Brain microvascular endothelial cell (primary cell): ENCODE data around the gene LHFPL6.

Experiments used
- DNase-seq: peaks from one replicate; pipeline ENCODE4 v3.0.0-alpha.2; 2020
- H3K27ac ChIP-seq: fragments of 250-450 bp; sonication (Bioruptor Pico); 2 replicates; pipeline ENCODE4 v1.5.1; 2020; ENCODE audit warnings: mild to moderate bottlenecking, moderate library complexity
- H3K27me3 ChIP-seq: fragments of 250-450 bp; sonication (Bioruptor Pico); replicated peaks from 2 replicates; pipeline ENCODE4 v1.5.1; 2020; ENCODE audit warnings: mild to moderate bottlenecking
- H3K36me3 ChIP-seq: fragments of 250-450 bp; sonication (Bioruptor Pico); replicated peaks from 2 replicates; pipeline ENCODE4 v1.5.1; 2020; ENCODE audit warnings: mild to moderate bottlenecking
- H3K4me3 ChIP-seq: 2 replicates; pipeline ENCODE4 v1.5.1; 2011; ENCODE audit warnings: low read depth, mild to moderate bottlenecking, control low read depth, low read length, moderate library complexity
- CTCF ChIP-seq: IDR thresholded peaks from 2 replicates; pipeline ENCODE4 v1.5.1; 2011; ENCODE audit warnings: low read depth, mild to moderate bottlenecking, moderate library complexity, low read length, control low read depth, inconsistent platforms; ENCODE audit errors: missing control alignments
- in situ Hi-C: cut with HindIII; loops from 2 replicates; pipeline ENCODE4 v1.10.0; 2017; ENCODE audit warnings: low sequenced_read_pairs, low pct_ligation_motif_present

Gene LHFPL6

GRCh38 chr13:39506559-39507390 is 96.2 kb downstream of the LHFPL6 start:
- peak; percentile 24 for DNase-seq
- Histone ChIP-seq H3K27me3 (no peaks in the 10 kb centered on the region), H3K4me3 (no peak overlapping the region), H3K36me3 (no peaks in the 10 kb centered on the region), H3K27ac (no peak overlapping the region)
- no peak for TF ChIP-seq CTCF
- in situ Hi-C loops, result no loop called here

- in situ Hi-C loops, result no loop called here
- TF ChIP-seq CTCF, result no peak
- DNase-seq, result no peak
Observed at GRCh38 chr13:39505151-39505550, 97.8 kb downstream of the LHFPL6 start.

GRCh38 chr13:39503048-39503447 is 99.9 kb downstream of the LHFPL6 start:
- TF ChIP-seq CTCF, result no peak
- Histone ChIP-seq H3K4me3 (no peak overlapping the region), H3K36me3 (no peaks in the 10 kb centered on the region), H3K27ac (no peak overlapping the region), H3K27me3 (no peaks in the 10 kb centered on the region)
- DNase-seq, result no peak
- in situ Hi-C loops, result no loop called here

More at GRCh38 chr13:39505151-39505550, 97.8 kb downstream of the LHFPL6 start:
- no peak overlapping the region for H3K27ac ChIP-seq
- H3K36me3 ChIP-seq, result no peaks in the 10 kb centered on the region
- no peaks in the 10 kb centered on the region for H3K27me3 ChIP-seq
- H3K4me3 ChIP-seq, result no peak overlapping the region

GRCh38 chr13:39501702-39502324 is 101.2 kb downstream of the LHFPL6 start:
- no peak for TF ChIP-seq CTCF
- no peak for DNase-seq
- H3K36me3 ChIP-seq, result no peaks in the 10 kb centered on the region
- no peak overlapping the region for H3K27ac ChIP-seq
- H3K27me3 ChIP-seq, result no peaks in the 10 kb centered on the region
- no peak overlapping the region for H3K4me3 ChIP-seq
- in situ Hi-C loops, result no loop called here

GRCh38 chr13:39499604-39500003 is 103.4 kb downstream of the LHFPL6 start:
- in situ Hi-C loops, result no loop called here
- Histone ChIP-seq H3K4me3 (no peak overlapping the region), H3K36me3 (no peaks in the 10 kb centered on the region), H3K27me3 (no peaks in the 10 kb centered on the region), H3K27ac (no peak overlapping the region)
- TF ChIP-seq CTCF, result no peak
- no peak for DNase-seq
